GM10248 (cell line): Measurements from ENCODE around the gene ZNF318.

ENCODE experiments used
- CTCF ChIA-PET: fragments of 300-600 bp; sonication (Branson Sonifier 250); formaldehyde crosslinking; extraction: SDS; loops from one replicate; lab custom pipeline; 2021; ENCODE audit warnings: antibody characterized with exemption; lab: Yijun Ruan, JAX
- POLR2A ChIA-PET: fragments of 350-650 bp; sonication (Branson Sonifier 250); formaldehyde crosslinking; extraction: SDS; loops from one replicate; lab custom pipeline; 2020; ENCODE audit warnings: antibody characterized with exemption; lab: Yijun Ruan, JAX
- DNase-seq: peaks from one replicate; pipeline ENCODE4 v3.0.0; 2012; ENCODE audit errors: extremely low spot score
- TF ChIP-seq, protein P1 (sequence below): IDR thresholded peaks from 2 replicates; pipeline ENCODE4 v1.5.1; 2012; ENCODE audit warnings: mild to moderate bottlenecking, low read depth; ENCODE audit errors: extremely low read depth, missing control alignments, control extremely low read depth

Gene ZNF318

DNA sequence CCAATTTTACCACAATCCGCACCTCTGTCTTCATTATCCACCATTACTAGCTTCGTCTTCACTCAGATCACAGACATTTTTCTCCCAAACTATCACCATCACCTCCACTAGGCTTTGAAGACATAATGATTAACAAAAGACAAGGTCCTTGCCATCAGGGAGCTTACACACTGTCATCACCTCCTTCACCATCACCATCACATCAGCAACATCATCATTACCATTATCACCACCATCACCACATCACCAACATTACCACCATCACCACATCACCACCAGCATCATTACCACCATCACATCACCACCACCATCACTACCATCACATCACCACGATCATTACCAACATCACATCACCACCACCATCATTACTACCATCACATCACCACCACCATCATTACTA, 75.7 kb downstream of the ZNF318 start:
- CTCF ChIA-PET, result no interaction called here
- DNase-seq, result no peak
- POLR2A ChIA-PET, result no interaction called here
- TF ChIP-seq, protein P1, sequence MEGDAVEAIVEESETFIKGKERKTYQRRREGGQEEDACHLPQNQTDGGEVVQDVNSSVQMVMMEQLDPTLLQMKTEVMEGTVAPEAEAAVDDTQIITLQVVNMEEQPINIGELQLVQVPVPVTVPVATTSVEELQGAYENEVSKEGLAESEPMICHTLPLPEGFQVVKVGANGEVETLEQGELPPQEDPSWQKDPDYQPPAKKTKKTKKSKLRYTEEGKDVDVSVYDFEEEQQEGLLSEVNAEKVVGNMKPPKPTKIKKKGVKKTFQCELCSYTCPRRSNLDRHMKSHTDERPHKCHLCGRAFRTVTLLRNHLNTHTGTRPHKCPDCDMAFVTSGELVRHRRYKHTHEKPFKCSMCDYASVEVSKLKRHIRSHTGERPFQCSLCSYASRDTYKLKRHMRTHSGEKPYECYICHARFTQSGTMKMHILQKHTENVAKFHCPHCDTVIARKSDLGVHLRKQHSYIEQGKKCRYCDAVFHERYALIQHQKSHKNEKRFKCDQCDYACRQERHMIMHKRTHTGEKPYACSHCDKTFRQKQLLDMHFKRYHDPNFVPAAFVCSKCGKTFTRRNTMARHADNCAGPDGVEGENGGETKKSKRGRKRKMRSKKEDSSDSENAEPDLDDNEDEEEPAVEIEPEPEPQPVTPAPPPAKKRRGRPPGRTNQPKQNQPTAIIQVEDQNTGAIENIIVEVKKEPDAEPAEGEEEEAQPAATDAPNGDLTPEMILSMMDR, result no peak

DNA sequence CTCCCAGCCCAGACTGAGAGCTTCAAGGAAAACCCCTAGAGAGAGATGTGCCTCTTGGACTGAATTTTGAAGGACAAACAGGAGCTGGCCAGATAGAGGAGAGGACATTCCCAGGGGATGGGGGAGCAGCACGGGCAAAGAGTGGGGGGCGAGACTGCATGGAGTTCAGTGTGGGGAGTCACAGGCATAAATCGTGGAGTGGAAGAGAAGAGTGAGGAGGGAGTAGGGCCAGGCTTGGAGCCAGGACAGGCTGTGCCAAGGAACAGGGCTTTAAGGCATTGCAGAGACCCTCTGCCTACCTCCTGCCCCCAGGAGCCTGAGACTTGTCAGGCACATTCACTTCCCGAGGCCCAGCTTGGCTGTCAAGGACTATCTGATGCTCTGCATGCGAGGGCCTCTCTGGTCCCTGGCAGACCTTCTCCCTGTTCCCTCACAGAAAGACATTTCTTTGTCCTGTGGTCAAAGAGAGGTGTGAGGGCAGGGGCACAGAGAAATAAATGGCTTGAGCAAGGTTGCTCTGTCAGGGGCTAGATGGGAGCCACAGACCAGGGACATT, 76.6 kb downstream of the ZNF318 start:
- TF ChIP-seq, protein P1, result no peak
- POLR2A ChIA-PET, result no interaction called here
- no peak for DNase-seq
- CTCF ChIA-PET, result no interaction called here

DNA sequence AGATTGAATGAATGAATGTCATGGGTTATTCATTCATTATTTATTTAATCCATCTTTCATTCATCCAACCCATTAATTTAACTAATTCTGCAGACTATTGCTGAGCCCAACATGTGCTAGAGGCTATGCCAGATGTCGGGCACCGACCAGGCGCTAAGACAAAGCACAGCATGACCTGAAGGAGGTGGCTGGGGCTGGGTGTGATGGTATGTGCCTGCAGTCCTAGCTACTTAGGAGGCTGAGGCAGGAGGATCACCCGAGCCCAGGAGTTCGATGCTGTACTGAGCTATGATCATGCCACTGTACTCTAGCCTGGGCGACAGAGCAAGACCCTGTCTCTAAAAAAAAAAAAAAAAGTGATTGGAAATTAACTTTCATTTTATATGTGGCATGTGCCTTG, 77.1 kb downstream of the ZNF318 start:
- POLR2A ChIA-PET, result no interaction called here
- TF ChIP-seq, protein P1, result no peak
- DNase-seq, result no peak
- CTCF ChIA-PET, result no interaction called here

DNA sequence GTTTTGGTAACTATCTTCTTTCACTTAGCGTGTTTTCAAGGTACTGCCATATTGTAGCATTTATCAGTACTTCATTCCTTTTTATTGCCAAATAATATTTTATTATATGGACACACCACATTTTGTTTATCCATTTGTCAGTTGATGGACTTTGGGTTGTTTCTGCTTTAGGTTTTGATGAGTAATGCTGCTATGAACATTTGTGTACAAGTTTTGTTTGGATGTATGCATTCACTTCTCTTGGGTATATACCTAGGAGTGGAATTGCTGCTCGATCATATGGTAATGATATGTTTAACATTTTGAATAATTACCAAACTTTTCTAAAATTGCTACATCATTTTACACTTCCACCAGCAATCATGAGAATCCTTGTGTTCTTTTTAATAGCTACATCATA, 77.7 kb downstream of the ZNF318 start:
- no peak for DNase-seq
- CTCF ChIA-PET, result interaction anchor here (1.2 kb wide), 1 partner anchor 23 kb away, joined by 3 read pairs; no protein-coding TSS in a partner anchor
- TF ChIP-seq, protein P1, result no peak
- POLR2A ChIA-PET, result no interaction called here

DNA sequence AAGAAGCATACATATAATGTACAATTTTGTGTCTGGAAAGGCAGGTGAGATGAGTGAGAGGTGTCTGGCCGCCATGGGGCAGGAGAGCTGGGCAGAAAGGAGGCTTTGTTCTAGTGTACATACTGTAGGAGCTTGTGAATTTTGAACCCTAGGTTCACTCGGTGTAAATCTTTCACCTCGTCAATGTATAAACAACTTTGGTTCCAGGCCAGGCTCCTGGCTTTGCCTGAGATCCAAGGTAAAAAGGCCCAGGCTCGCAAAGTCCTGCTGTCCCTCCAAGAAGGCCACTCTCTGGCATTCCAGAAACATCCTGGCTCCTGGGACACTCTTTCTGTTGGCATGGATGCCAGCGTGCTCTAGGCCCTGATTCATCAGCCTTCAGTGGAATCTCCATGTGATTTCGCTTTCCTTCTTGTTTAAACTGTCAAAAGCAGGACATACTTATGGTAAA, 78.5 kb downstream of the ZNF318 start:
- POLR2A ChIA-PET, result no interaction called here
- TF ChIP-seq, protein P1, result no peak
- DNase-seq, result no peak
- CTCF ChIA-PET, result interaction anchor here (1.2 kb wide), 1 partner anchor 24 kb away, joined by 3 read pairs; no protein-coding TSS in a partner anchor

DNA sequence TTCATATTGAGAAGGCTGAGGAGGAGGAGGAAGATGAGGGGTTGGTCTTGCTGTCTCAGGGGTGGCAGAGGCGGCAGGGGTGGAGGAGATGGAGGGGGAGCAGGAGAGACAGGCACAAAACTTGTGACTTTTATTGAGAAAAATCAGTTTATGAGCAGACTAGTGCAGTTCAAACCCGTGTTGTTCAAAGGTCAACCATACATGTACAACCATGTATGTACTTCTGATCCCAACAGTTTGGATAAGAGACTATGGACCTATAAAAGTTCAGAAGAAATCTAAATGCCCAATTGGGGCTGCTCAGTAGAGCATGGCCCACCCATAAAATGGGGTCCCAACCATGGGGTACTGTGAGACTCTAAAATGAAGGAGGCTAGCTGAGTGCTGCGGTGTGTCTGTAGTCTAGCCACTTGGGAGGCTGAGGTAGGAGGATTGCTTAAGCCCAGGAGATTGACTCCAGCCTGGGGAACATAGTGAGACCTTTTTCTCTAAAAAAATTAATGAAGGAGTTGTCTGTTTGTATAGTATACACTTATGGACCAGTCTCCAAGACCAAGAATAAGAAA, 79.0 kb downstream of the ZNF318 start:
- ChIA-PET POLR2A (no interaction called here), CTCF (no interaction called here)
- TF ChIP-seq, protein P1, result no peak
- no peak for DNase-seq
